MCF 10A (cell line): Measurements from ENCODE around the gene TAF11. TPM values are rescaled to one million over a fixed set of nuclear protein-coding genes. Genes with fewer than 3 reads are reported as not detected.

Source experiments
- BruUV-seq: library from RNA; stranded (reverse); fragments of 400-500 nt; replicated peaks from 2 replicates; lab custom pipeline; 2021; lab: Mats Ljungman, UMichigan
- CTCF ChIA-PET: fragments of 300-600 bp; sonication (Branson Sonifier 250); formaldehyde crosslinking; extraction: SDS; loops from one replicate; lab custom pipeline; 2021; ENCODE audit warnings: antibody characterized with exemption, inconsistent platforms; lab: Yijun Ruan, JAX
- POLR2A ChIA-PET: fragments of 300-600, 350-650 bp; sonication (Branson Sonifier 250); formaldehyde crosslinking; extraction: SDS; loops from one replicate; lab custom pipeline; 2020; ENCODE audit warnings: antibody characterized with exemption, inconsistent platforms; lab: Yijun Ruan, JAX
- DNase-seq: peaks from one replicate; pipeline ENCODE4 v3.0.0-alpha.2; 2018; ENCODE audit not compliant: unreplicated experiment
- H3K27ac Mint-ChIP-seq: one replicate; pipeline ENCODE4 v1.8.0; 2022; ENCODE audit warnings: mild to moderate bottlenecking, low read depth, mixed read lengths; ENCODE audit not compliant: unreplicated experiment
- H3K27me3 Mint-ChIP-seq: one replicate; pipeline ENCODE4 v1.8.0; 2022; ENCODE audit warnings: mixed read lengths; ENCODE audit not compliant: insufficient read depth, unreplicated experiment
- H3K36me3 Mint-ChIP-seq: one replicate; pipeline ENCODE4 v1.8.0; 2022; ENCODE audit warnings: mild to moderate bottlenecking, moderate library complexity, mixed read lengths; ENCODE audit not compliant: insufficient read depth, unreplicated experiment
- H3K4me1 Mint-ChIP-seq: one replicate; pipeline ENCODE4 v1.8.0; 2022; ENCODE audit warnings: mixed read lengths; ENCODE audit not compliant: insufficient read depth, unreplicated experiment
- H3K4me3 Mint-ChIP-seq: one replicate; pipeline ENCODE4 v1.8.0; 2022; ENCODE audit warnings: mild to moderate bottlenecking, moderate library complexity, mixed read lengths; ENCODE audit not compliant: unreplicated experiment
- H3K9me3 Mint-ChIP-seq: one replicate; pipeline ENCODE4 v1.8.0; 2022; ENCODE audit warnings: mixed read lengths; ENCODE audit not compliant: unreplicated experiment
- intact Hi-C: fragments of 100-400 bp; cut with micrococcal nuclease; formaldehyde crosslinking; loops from 2 replicates; pipeline ENCODE4 v1.14.1; 2022
- total RNA-seq: library from RNA; stranded (reverse); gene quantifications from 2 replicates; pipeline ENCODE4 v1.2.3, GENCODE V29; 2022
- TF ChIP-seq, protein P1 (sequence below): fragments of 200-600 bp; IDR thresholded peaks from one replicate; pipeline ENCODE4 v1.8.0; 2022; ENCODE audit warnings: antibody characterized with exemption, mild to moderate bottlenecking; ENCODE audit not compliant: unreplicated experiment

Gene TAF11
- total RNA-seq, 1 experiment from 2014 or later, result 16.5 TPM

DNA sequence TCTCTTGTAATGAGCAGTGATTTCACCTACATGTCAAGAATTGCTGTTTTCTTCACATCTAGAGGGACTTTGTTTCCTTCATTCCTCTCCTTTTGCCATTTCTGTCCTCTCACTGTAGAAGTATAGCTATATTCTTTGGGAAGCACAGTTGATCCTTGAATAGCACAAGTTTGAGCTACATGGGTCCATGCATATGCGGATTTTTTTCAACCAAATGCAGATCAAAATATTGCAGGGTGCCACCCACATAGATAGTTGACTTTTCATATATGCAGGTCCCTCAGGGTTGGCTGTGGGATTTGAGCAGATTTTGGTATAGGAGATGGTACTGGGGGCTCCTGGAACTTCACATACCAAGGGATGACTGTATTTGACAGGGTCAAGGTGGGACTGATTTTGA, 54.9 kb downstream of the TAF11 start:
- Mint-ChIP-seq H3K36me3 (peaks cover 32% of the 10 kb centered on the region), H3K27me3 (no peaks in the 10 kb centered on the region), H3K4me1 (peaks cover 7% of the 10 kb centered on the region), H3K4me3 (no peak overlapping the region), H3K27ac (no peak overlapping the region), H3K9me3 (no peaks in the 10 kb centered on the region)
- no peak for DNase-seq
- BruUV-seq, result no TSS peak
- intact Hi-C loops, result no loop called here
- TF ChIP-seq, protein P1, sequence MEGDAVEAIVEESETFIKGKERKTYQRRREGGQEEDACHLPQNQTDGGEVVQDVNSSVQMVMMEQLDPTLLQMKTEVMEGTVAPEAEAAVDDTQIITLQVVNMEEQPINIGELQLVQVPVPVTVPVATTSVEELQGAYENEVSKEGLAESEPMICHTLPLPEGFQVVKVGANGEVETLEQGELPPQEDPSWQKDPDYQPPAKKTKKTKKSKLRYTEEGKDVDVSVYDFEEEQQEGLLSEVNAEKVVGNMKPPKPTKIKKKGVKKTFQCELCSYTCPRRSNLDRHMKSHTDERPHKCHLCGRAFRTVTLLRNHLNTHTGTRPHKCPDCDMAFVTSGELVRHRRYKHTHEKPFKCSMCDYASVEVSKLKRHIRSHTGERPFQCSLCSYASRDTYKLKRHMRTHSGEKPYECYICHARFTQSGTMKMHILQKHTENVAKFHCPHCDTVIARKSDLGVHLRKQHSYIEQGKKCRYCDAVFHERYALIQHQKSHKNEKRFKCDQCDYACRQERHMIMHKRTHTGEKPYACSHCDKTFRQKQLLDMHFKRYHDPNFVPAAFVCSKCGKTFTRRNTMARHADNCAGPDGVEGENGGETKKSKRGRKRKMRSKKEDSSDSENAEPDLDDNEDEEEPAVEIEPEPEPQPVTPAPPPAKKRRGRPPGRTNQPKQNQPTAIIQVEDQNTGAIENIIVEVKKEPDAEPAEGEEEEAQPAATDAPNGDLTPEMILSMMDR, result no peak
- ChIA-PET POLR2A (no interaction called here), CTCF (interaction anchor here (0.6 to 1.1 kb wide), 3 partner anchors 11 to 452 kb away, joined by 3 to 4 read pairs (median 3); no protein-coding TSS in a partner anchor)

DNA sequence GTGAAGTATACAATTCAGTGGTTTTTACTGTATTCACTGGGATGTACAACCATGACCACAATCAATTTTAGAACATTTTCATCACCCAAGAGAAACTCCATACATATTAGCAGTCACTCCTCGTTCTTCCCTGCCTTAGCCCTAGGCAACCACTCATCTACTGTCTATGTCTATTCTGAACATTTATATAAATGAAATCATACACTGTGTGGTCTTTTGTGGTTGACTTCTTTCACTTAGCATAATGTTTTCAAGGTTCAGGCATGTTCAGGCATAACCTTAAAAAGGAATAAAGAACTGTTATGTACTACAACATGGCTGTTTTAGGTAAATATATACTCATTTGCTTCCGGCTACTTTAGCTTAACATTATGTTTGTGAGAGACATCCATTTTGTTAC, 58.7 kb downstream of the TAF11 start:
- POLR2A ChIA-PET, result interaction anchor here (0.7 to 4.0 kb wide), 5 partner anchors 15 to 59 kb away, joined by 3 to 14 read pairs (median 4); partner anchors contain the start of genes BLTP3A and TAF11
- Mint-ChIP-seq H3K4me1 (peaks cover 7% of the 10 kb centered on the region), H3K36me3 (peaks cover 43% of the 10 kb centered on the region), H3K9me3 (no peaks in the 10 kb centered on the region), H3K27ac (peak overlapping the region; percentile 85), H3K4me3 (no peak overlapping the region), H3K27me3 (no peaks in the 10 kb centered on the region)
- intact Hi-C loops, result no loop called here
- CTCF ChIA-PET, result interaction anchor here (0.8 to 1.0 kb wide), 2 partner anchors 26 to 318 kb away, joined by 4 to 5 read pairs; no protein-coding TSS in a partner anchor
- TF ChIP-seq, protein P1, result no peak
- no TSS peak for BruUV-seq
- no peak for DNase-seq

Other genes starting within 250 kb of the TAF11 start
- gene ILRUN, start 191.3 kb downstream of the TAF11 start, total RNA-seq, result 49.2 and 50.8 TPM in 2 replicates
- 138 and 159 TPM in 2 replicates for gene SNRPC, start 130.5 kb downstream of the TAF11 start, total RNA-seq
- 18.5 and 25.4 TPM in 2 replicates for gene BLTP3A, start 96.0 kb downstream of the TAF11 start, total RNA-seq
- 13.8 and 14.0 TPM in 2 replicates for gene ANKS1A, start 1.2 kb upstream of the TAF11 start, total RNA-seq